ENCODE results near the gene GLO1.
A peak's percentile ranks its signal among the peaks of the same experiment; 100 is the strongest.

GLO1 gene

GRCh38 chr6:38658418-38659167 lies 44.4 kb downstream of the GLO1 start:
- DNase-seq (ENCODE audit: low read depth): no peak

GRCh38 chr6:38656896-38657295 lies 46.0 kb downstream of the GLO1 start:
- no peak for DNase-seq (ENCODE audit: low read depth)

- no peak for DNase-seq (ENCODE audit: low read depth)
These were observed 48.7 kb downstream of the GLO1 start for GRCh38 chr6:38654263-38654662.

GRCh38 chr6:38651121-38651784 lies 51.7 kb downstream of the GLO1 start:
- peak; percentile 27 for DNase-seq (ENCODE audit: low read depth)

GRCh38 chr6:38650207-38650752 lies 52.7 kb downstream of the GLO1 start:
- DNase-seq (ENCODE audit: low read depth): no peak

DNA sequence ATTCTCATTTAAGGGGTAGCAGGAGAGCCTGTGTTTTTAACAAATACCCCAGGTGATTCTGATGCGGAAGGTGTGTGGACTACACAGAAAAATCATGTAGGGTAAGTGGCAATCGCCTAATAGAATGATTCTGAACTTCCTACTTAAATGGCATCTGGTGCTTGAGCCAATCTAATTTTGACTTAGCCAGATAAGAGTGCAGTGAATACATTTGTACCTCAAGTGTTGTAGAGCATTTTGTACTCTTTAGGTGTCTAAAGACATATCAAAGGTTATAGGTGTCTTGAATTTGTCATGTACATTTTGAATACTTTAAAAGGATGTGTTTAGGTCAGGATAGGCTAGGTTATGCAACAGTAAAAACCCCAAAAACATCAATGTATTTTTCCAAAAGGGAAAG lies 53.2 kb downstream of the GLO1 start:
- no peak for DNase-seq (ENCODE audit: low read depth)

DNA sequence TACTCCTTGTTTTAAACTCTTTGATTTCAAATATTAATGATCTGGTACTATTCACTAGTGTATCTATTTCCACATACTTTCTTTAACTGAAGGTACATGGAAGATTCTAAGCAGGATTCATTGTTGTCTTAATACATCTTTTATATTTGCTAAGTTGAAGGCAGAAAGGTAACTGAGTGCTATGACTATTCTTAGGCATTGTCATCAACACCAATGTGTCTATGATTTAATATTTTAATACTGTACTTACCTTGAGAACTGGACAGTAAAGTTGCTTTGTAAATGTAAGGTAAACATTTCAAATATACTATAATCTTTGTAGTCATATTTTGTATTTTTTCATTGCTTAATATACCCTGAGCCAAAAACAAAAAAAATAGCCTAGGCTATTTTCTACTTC lies 54.3 kb downstream of the GLO1 start:
- no peak for DNase-seq (ENCODE audit: low read depth)

DNA sequence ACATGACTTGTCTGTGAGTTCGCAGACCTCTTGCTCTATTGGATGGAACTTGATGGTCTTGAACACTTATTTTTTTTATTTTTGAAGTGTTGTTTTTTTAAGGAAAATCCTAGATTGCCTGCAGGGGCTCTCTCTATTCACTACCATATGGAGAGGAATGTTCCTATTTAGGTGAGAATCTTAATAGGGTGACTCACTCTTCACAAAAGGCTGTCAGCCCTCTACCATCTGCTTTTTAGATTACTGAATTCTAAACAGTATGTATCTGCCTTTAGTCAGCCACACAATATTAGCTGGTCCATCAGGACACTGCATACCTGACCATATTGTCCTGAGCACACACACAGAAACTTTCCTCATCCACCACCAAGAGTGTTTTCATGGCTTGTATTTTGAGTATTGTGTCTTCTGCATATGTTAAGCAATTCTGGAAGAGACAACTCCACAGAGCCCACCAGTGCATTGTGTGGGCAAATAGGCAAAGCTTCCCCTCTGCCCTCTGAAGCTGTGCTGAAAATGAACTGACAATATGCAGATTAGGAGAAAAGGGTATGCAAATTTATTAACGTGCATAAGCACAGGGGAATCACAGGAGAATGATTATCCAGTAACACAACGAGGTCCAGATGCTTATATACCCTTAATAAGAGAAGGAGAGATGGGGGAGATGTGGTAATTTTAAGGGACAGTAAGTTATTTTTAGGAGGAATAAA lies 56.6 kb downstream of the GLO1 start:
- peak; percentile 45 for DNase-seq (ENCODE audit: low read depth)

- no peak for DNase-seq (ENCODE audit: low read depth)
These were observed 58.0 kb downstream of the GLO1 start for GRCh38 chr6:38644951-38645350.

- peak; percentile 6 for DNase-seq (ENCODE audit: low read depth)
These were observed 62.6 kb downstream of the GLO1 start for GRCh38 chr6:38640216-38640909.

GRCh38 chr6:38639498-38640215 lies 63.3 kb downstream of the GLO1 start, which contains the start of gene BTBD9:
Gene BTBD9, minus strand, starts transcription at chr6:38639929.
- DNase-seq (ENCODE audit: low read depth): peak; percentile 81

DNA sequence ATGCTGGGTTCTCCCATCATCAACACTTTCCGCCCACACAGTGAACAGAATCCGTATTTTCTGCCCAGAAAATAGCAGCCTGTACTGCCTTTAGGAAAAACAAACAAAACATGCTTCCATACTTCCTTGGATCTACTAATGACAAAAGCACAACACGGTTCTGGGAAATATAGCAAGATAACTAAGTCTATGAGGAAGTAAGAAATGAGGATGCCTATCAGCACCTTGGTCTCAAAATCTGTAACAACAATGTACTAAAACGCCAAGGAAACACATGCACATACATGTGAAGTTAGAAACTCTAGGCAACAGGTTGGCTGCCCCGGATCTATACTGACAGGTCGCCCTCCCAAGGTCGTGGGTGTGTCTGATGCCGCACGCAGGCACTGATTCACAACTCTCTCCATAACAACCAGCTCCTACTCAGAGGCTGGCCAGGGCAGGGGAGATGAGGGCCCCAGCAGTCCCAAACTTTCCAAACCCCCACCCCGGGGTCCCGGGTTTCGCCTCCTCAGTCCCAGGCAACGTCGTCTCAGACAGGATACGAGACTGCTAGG lies 63.9 kb downstream of the GLO1 start:
- DNase-seq (ENCODE audit: low read depth): peak; percentile 52

DNA sequence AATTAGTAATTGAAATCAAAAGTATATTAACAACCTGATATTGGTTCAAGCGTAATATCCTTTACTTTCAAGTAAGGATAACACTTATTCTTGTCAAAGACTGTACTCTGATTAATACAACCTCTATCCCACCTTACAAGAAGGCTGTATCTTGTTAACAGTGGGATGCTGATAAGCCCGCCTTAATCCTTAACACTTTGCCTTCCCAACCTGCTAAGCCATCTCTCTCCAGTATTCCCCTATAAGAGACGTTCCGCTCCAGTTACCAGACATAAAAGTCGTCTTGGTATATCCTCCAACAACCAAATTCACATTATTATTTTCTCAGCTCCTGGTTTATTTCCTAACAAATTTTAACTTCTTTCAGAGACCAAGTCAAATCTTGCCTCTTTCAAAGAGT lies 65.2 kb downstream of the GLO1 start:
- no peak for DNase-seq (ENCODE audit: low read depth)

GRCh38 chr6:38636027-38636426 lies 66.9 kb downstream of the GLO1 start:
- DNase-seq (ENCODE audit: low read depth): no peak

DNA sequence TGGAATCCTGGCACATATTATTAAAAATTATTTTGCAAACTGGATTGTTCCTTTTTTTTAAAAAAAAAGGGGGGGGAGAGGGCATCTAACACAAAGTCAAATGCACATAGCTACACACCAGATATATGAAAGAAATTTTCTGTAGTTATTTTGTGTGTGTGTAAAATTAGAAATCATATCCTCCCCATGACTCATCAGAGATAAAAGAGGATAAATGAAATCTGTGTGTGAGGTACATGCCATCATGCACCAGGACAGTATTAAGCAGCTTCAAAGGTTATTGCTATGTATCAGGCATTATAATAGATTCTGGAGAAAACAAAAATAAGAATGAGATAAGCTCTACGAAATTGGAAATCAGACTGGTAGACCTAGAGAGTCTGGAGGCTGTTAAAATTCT lies 68.4 kb downstream of the GLO1 start:
- peak; percentile 4 for DNase-seq (ENCODE audit: low read depth)

DNA sequence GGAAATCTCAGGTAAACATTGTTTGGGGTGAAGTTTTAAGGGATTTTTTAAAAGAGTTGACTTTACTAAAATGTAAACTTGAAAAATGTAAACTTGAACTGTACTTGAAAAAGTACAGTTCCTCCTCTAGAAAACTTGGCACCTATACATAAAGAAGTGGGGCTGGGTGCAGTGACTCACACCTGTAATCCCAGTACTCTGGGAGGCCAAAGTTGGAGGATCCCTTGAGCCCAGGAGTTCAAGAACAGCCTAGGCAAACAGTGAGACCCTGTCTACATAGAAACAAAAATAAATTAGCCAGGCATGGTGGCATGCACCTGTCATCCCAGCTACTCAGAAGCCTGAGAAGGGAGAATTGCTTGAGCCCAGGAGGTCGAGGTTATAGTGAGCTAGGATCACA lies 70.5 kb downstream of the GLO1 start:
- no peak for DNase-seq (ENCODE audit: low read depth)

DNA sequence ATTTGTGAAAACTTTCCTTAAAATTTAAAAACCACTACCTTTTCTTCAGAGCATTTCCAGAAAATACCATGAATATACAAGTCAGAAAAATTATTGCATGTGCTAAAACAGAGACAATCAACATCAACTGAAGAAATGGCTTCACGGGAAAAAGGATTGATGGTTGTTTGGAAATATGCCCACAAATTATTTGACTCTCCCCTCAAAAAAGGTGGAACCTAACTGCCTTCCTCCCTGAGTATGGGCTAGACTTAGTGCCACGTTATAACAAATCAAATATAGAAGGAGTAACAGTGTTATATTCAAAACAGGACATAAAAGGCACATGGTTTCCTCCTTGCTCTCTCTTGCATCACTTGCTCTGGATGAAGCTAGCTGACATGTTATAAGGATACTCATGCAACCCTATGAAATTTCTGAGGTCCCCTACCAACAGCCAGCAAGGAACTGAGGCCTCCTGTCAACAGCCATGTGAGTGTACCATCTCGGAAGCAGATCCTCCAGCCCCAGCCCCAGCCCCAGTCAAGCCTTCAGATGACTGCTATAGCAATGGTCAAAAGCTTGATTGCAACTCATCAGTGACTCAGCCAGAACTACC lies 71.7 kb downstream of the GLO1 start:
- DNase-seq (ENCODE audit: low read depth): no peak
